Endothelial cell of hepatic sinusoid (primary cell): Measurements from ENCODE around the gene CEACAM8.
"Not testable (repeated sequence)": the region's sequence is repeated elsewhere in the genome, so short reads cannot be mapped to it uniquely, and the experiment has no call there.

ENCODE experiments used
- in situ Hi-C: cut with HindIII; loops from 2 replicates; pipeline ENCODE4 v1.10.0; 2017; ENCODE audit warnings: low sequenced_read_pairs

Gene CEACAM8

GRCh38 chr19:42546831-42547500 is 47.8 kb downstream of the CEACAM8 start:
- in situ Hi-C loops: no loop called here

- in situ Hi-C loops: no loop called here
These were observed 50.6 kb downstream of the CEACAM8 start for GRCh38 chr19:42544146-42544545.

DNA sequence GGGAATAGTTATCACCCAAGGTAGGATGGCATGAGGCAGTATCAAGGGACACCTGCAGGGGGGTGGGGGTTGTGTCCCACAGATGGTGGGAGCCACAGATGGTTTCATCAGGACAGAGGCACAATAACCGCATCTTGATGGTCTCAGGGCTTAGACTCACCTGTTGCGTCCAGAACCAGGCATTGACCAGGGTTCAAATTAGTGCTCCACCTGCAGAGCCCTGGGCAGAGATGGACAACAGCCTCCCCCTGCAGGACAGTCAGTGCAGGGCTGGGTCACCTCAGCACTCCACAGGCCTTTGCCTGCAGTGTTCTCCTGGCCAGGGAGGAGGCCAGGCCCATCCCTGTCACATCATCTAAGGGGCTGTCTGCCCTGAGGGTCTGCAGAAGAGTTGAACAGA is 51.9 kb downstream of the CEACAM8 start:
- in situ Hi-C loops: no loop called here

- in situ Hi-C loops: no loop called here
These were observed 54.6 kb downstream of the CEACAM8 start for GRCh38 chr19:42540071-42540553.

DNA sequence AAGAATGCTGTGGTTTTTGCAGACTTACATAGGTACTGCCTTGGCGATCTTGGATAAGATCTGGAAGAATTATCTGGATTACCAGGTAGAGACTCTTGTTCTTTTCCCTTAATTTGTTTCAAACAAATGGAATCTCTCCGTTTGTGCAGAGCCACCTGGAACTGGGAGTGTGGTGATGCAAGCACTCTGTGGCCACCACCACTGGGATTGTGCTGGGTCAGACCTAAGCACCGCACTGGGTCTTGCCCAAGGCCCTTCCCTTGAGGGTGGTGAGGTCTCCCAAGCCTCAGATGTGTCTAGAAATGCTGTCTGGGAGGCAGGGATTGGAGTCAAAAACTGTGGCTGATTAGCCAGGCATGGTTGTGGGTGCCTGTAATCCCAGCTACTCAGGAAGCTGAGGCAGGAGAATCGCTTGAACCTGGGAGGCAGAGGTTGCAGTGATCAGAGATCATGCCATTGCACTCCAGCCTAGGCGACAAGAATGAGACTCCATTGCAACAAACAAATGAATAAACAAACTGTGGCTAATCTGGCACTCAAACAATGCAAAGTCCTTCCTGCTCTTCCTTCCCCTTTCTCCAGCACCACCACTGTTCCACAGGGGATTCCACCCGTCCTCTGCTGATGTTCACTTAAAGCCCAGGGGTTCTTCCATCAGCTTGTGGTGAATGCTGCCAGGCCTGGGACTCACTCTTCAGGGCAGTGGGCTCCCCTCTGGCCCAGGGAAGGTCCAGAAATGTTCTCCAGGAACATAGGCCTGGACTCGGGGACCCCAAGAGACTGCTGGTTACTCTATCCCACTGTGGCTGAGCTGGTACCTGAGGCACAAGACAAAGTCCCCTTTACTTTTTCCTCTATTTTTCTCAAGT is 55.6 kb downstream of the CEACAM8 start:
- in situ Hi-C loops: no loop called here

GRCh38 chr19:42535276-42535675 is 59.4 kb downstream of the CEACAM8 start:
- in situ Hi-C loops: not testable (repeated sequence)

DNA sequence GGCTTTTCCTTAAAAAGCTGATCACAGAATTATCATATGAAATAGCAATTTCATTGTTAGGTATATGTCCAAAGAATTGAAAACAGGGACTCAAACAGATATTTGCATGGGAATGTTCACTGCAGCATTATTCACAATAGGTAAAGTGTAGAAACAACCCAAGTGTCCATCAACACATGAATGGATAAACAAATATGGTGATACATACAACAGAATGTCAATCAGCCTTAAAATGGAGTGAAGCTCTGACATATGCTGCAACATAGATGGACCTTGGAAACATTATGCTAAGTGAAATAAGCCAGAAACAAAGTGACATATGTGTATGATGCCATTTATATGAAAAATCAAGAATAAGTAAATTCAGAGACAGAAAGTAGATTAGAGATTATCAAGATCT is 60.3 kb downstream of the CEACAM8 start:
- in situ Hi-C loops: no loop called here

DNA sequence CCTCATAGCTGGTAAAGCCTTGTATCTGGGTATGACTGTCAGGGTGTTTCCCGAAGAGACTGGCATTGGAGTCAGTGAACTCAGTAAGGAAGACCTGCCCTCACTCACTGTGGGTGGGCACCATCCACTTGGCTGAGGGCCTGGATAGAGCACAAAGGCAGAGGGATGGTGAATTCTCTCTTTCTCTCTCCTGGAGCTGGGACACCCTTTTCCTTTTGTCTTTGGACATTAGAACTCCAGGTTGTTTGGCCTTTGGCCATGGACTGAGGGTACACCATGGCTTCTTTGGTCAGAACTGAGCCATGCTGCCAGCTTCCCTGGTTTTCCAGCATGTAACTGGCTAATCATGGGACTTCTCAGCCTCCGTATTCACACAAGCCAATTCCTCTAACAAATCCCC is 61.8 kb downstream of the CEACAM8 start:
- in situ Hi-C loops: no loop called here

- in situ Hi-C loops: no loop called here
These were observed 63.4 kb downstream of the CEACAM8 start for GRCh38 chr19:42531313-42531712.
